GM12878 (cell line): ENCODE results near the gene ITPKB. TPM values are rescaled to one million over a fixed set of nuclear protein-coding genes. Genes with fewer than 3 reads are reported as not detected.

ENCODE experiments used
- ATAC-seq: fragments of 200-7000 bp; cut with Tn5 transposase; 3 replicates; pipeline ENCODE4 v1.9.1; 2020; ENCODE audit warnings: mild to moderate bottlenecking, moderate library complexity
- BruUV-seq: library from RNA; stranded (reverse); fragments of 400-500 nt; replicated peaks from 2 replicates; lab custom pipeline; 2021; lab: Mats Ljungman, UMichigan
- CTCF ChIA-PET: fragments of 300-600 bp; sonication (Branson Sonifier 250); formaldehyde crosslinking; extraction: SDS; loops from one replicate; lab custom pipeline; 2021; ENCODE audit warnings: inconsistent platforms; lab: Yijun Ruan, JAX
- POLR2A ChIA-PET: fragments of 350-600 bp; formaldehyde crosslinking; extraction: SDS; loops from one replicate; lab custom pipeline; 2021; ENCODE audit warnings: inconsistent platforms; lab: Charles Lee
- RAD21 ChIA-PET: fragments of 300-600 bp; sonication (Branson Sonifier 250); formaldehyde crosslinking; loops from one replicate; lab custom pipeline; 2023; ENCODE audit warnings: antibody characterized with exemption; ENCODE audit not compliant: unreplicated experiment; lab: Charles Lee
- SMC1A ChIA-PET: fragments of 300-600 bp; sonication (Branson Sonifier 250); formaldehyde crosslinking; loops from one replicate; lab custom pipeline; 2023; ENCODE audit not compliant: unreplicated experiment, uncharacterized antibody; lab: Charles Lee
- DNase-seq: peaks from one replicate; pipeline ENCODE4 v3.0.0-alpha.2; 2011; ENCODE audit warnings: low read depth, low spot score
- FAIRE-seq: peaks from 3 replicates; lab custom pipeline; 2011; peaks lifted over from hg19 to GRCh38; lab: Jason Lieb, UNC
- H2AFZ ChIP-seq: 2 replicates; pipeline ENCODE4 v1.6.0; 2011; ENCODE audit warnings: low read depth, low read length, control low read depth; ENCODE audit not compliant: control insufficient read depth
- H3K27ac ChIP-seq: 2 replicates; pipeline ENCODE4 v1.5.1; 2011; ENCODE audit warnings: control low read depth; ENCODE audit not compliant: control insufficient read depth, insufficient read depth
- H3K27me3 ChIP-seq, 2 experiments: replicated peaks in 1 of 2; 2 replicates each; pipeline versions ENCODE4 v1.6.0 to v1.6.1; 2011; ENCODE audit warnings: low read length in 1 of 2; ENCODE audit not compliant: control insufficient read depth in 2 of 2, insufficient read depth in 2 of 2
- H3K36me3 ChIP-seq, 2 experiments: 2 replicates each; pipeline ENCODE4 v1.5.1; 2011; ENCODE audit warnings: low read length in 1 of 2; ENCODE audit not compliant: control insufficient read depth in 2 of 2, insufficient read depth in 2 of 2
- H3K4me1 ChIP-seq: 2 replicates; pipeline ENCODE4 v1.6.1; 2011; ENCODE audit warnings: mild to moderate bottlenecking, low read length, moderate library complexity, mixed read lengths; ENCODE audit not compliant: control insufficient read depth, insufficient read depth
- H3K4me2 ChIP-seq: 2 replicates; pipeline ENCODE4 v1.6.0; 2011; ENCODE audit warnings: control low read depth; ENCODE audit not compliant: control insufficient read depth, insufficient read depth
- H3K4me3 ChIP-seq: fragments of 200-600 bp; sonication (generic); 2 replicates; pipeline ENCODE4 v1.5.1; 2016
- H3K79me2 ChIP-seq: 2 replicates; pipeline ENCODE4 v1.6.0; 2011; ENCODE audit warnings: low read length; ENCODE audit not compliant: control insufficient read depth, insufficient read depth
- H3K9ac ChIP-seq: 2 replicates; pipeline ENCODE4 v1.8.0; 2011; ENCODE audit warnings: low read length, control low read depth, mixed read lengths; ENCODE audit not compliant: control insufficient read depth, insufficient read depth
- H3K9me3 ChIP-seq: replicated peaks from 3 replicates; pipeline ENCODE4 v1.5.1; 2011; ENCODE audit warnings: mild to moderate bottlenecking, low read length; ENCODE audit not compliant: control insufficient read depth, insufficient read depth
- H4K20me1 ChIP-seq: 2 replicates; pipeline ENCODE4 v1.6.0; 2011; ENCODE audit not compliant: control insufficient read depth, insufficient read depth
- ASH2L ChIP-seq: fragments of 300-600, 200-600 bp; sonication (generic); IDR thresholded peaks from 2 replicates; pipeline ENCODE4 v1.6.1; 2017; ENCODE audit warnings: low read depth, mild to moderate bottlenecking, borderline replicate concordance
- FOS ChIP-seq: IDR thresholded peaks from 3 replicates; pipeline ENCODE4 v1.6.1; 2011; ENCODE audit warnings: borderline replicate concordance; ENCODE audit not compliant: insufficient read length; ENCODE audit errors: extremely low read depth
- GABPA ChIP-seq: IDR thresholded peaks from 2 replicates; pipeline ENCODE4 v1.6.1; 2014; ENCODE audit warnings: antibody characterized with exemption, low read depth, mild to moderate bottlenecking, inconsistent platforms
- JUNB ChIP-seq: IDR thresholded peaks from 2 replicates; pipeline ENCODE4 v1.6.1; 2016; ENCODE audit warnings: antibody characterized with exemption, mild to moderate bottlenecking
- MEF2A ChIP-seq: IDR thresholded peaks from 2 replicates; pipeline ENCODE4 v1.6.1; 2011; ENCODE audit warnings: low read depth, mild to moderate bottlenecking, low read length, moderate library complexity; ENCODE audit not compliant: insufficient read depth
- NBN ChIP-seq: fragments of 450-650 bp; IDR thresholded peaks from 2 replicates; pipeline ENCODE4 v1.6.1; 2016
- NFYB ChIP-seq: IDR thresholded peaks from 2 replicates; pipeline ENCODE4 v1.6.1; 2011; ENCODE audit warnings: low read depth, mild to moderate bottlenecking, low read length, improper control_type of control experiment, moderate library complexity; ENCODE audit not compliant: insufficient read depth
- RAD51 ChIP-seq: fragments of 450-650 bp; IDR thresholded peaks from 2 replicates; pipeline ENCODE4 v1.6.1; 2016; ENCODE audit warnings: moderate library complexity, mild to moderate bottlenecking, inconsistent platforms
- SMAD1 ChIP-seq: fragments of 450-650 bp; IDR thresholded peaks from 2 replicates; pipeline ENCODE4 v1.6.1; 2018; ENCODE audit warnings: mild to moderate bottlenecking, low read depth; ENCODE audit not compliant: partially characterized antibody
- SMAD5 ChIP-seq: IDR thresholded peaks from 2 replicates; pipeline ENCODE4 v1.6.1; 2016; ENCODE audit warnings: antibody characterized with exemption, low read depth
- STAT3 ChIP-seq: IDR thresholded peaks from 2 replicates; pipeline ENCODE4 v1.6.1; 2011; ENCODE audit warnings: low read depth, low read length, improper control_type of control experiment
- TCF12 ChIP-seq: IDR thresholded peaks from 2 replicates; pipeline ENCODE4 v1.6.1; 2011; ENCODE audit warnings: low read depth, mild to moderate bottlenecking, low read length
- USF2 ChIP-seq: IDR thresholded peaks from 2 replicates; pipeline ENCODE4 v1.6.1; 2011; ENCODE audit warnings: low read depth, low read length, improper control_type of control experiment, borderline replicate concordance
- ZBTB11 ChIP-seq: fragments of 450-650 bp; formaldehyde crosslinking; IDR thresholded peaks from 2 replicates; pipeline ENCODE4 v1.5.0; 2022; ENCODE audit warnings: mild to moderate bottlenecking, missing genetic modification characterization
- ZNF217 ChIP-seq: fragments of 450-650 bp; IDR thresholded peaks from 2 replicates; pipeline ENCODE4 v1.6.1; 2017; ENCODE audit warnings: antibody characterized with exemption, mild to moderate bottlenecking
- ZNF384 ChIP-seq: IDR thresholded peaks from 2 replicates; pipeline ENCODE4 v1.6.1; 2012; ENCODE audit warnings: low read depth, mild to moderate bottlenecking, low read length, improper control_type of control experiment, borderline replicate concordance
- ZNF622 ChIP-seq: fragments of 450-650 bp; IDR thresholded peaks from 2 replicates; pipeline ENCODE4 v1.6.1; 2017; ENCODE audit warnings: mild to moderate bottlenecking, inconsistent platforms
- WGBS: methylation state at CpG from one replicate; pipeline ENCODE4 v1.1.6; 2016; ENCODE audit warnings: low lambda C conversion rate; ENCODE audit not compliant: insufficient replicate concordance, insufficient coverage; ENCODE audit errors: missing lambda C conversion rate; 5-methylcytosine and 5-hydroxymethylcytosine counted together
- in situ Hi-C: fragments of 300-500 bp; cut with MboI; formaldehyde crosslinking; loops from 9 replicates; pipeline ENCODE4 v1.14.3; 2018; ENCODE audit warnings: mixed read lengths
- intact Hi-C: fragments of 100-400 bp; cut with micrococcal nuclease; formaldehyde crosslinking; loops from one replicate; pipeline ENCODE4 v1.14.2; 2022; ENCODE audit not compliant: unreplicated experiment
- polyA plus RNA-seq, 11 experiments: library from polyadenylated mRNA; depleted of rRNA in 4 of 11; unstranded in 6 of 11; stranded (reverse) in 5 of 11; fragments of >200 nt; fragmentation: Nextera tagmentation in 4 of 11; fragmentation: Illumina TruSeq in 1 of 11; extraction: Ambion mirVana in 4 of 11; extraction: Trizol in 1 of 11; gene quantifications; 1 replicate in 1 of 11; 2 replicates in 10 of 11; pipeline versions ENCODE4 v1.2.1 to v1.2.3, GENCODE V29; 2011 to 2016; ENCODE audit warnings: inconsistent platforms in 2 of 11, missing spikeins in 2 of 11, low read depth in 1 of 11
- total RNA-seq, 4 experiments: library from RNA; depleted of rRNA in 3 of 4; stranded (reverse); fragments of >200 nt in 3 of 4; fragmentation: Illumina TruSeq in 1 of 4; extraction: Trizol in 1 of 4; gene quantifications; 2 replicates each; pipeline versions ENCODE4 v1.2.1 to v1.2.3, GENCODE V29; 2013 to 2021

ITPKB gene
- total and polyA plus RNA-seq, 10 of the 15 experiments (the other 5 are each of a cell fraction or from before 2014, with no cell fraction given), result 1.3 to 38.7 (median 12.9) TPM

DNA sequence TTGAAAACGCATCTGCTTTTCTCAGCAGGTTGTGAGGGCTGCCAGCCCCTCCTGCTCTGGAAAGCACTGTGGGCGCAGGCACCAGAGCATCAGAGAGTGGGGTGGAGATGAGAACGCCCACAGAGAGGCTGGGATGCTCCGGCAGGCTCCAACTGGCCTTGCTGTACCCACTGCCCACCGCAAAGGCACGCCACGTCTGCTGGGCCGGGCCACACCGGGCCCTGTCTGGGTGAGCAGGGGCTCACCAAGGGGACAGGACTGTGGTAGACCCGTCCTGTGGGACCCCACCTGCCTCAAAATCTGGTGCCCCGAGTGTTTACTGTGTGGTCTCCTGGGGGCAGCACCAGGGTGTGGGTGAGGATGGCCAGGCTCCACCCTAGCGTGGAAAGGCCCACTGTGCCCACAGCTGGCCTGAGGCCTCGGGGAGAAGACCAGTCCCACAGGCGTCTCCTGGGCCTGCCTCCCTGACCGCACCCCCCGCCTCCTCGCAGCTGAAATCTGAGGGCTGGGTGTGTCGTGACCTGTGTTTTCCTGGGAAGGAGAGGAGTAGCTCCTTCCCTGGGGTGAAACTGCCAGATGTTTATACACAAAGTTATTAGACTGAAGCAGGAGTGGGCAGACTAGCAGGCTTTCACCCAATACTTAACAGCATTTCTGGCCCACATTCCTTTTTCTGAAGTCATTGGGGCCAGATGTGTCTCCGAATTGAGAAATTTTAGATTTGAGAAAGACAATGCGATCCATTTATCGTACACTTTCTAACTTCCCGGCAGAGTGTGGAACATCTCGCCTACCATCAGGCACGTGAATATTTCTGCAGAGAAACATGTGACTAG lies 136.7 kb downstream of the ITPKB start:
- ChIA-PET CTCF (interaction anchor here (0.7 to 1.5 kb wide), 4 partner anchors 10 to 177 kb away, joined by 3 to 4 read pairs (median 4); partner anchors contain the start of gene STUM), SMC1A (interaction anchor here (1.3 kb wide), 1 partner anchor 177 kb away, joined by 5 read pairs; no protein-coding TSS in a partner anchor), POLR2A (no interaction called here), RAD21 (no interaction called here)
- DNase-seq (no peak), FAIRE-seq (no peak), ATAC-seq (no peak)
- H4K20me1 ChIP-seq, result no peaks in the 10 kb centered on the region; the same call in 1 of the 2 replicates
- no peak overlapping the region for H3K4me3 ChIP-seq
- no peaks in the 10 kb centered on the region for H3K36me3 ChIP-seq
- H2AFZ ChIP-seq, result no peak overlapping the region
- no peaks in the 10 kb centered on the region; the same call in 2 of the 3 replicates for H3K9me3 ChIP-seq
- no TSS peak for BruUV-seq
- no peak overlapping the region for H3K27ac ChIP-seq
- intact Hi-C loops, result loop anchor here (1.0 to 10.0 kb wide), 2 partner anchors 178 to 478 kb away; no protein-coding TSS in a partner anchor
- H3K4me2 ChIP-seq, result no peak overlapping the region
- in situ Hi-C loops, result no loop called here
- no peaks in the 10 kb centered on the region for H3K79me2 ChIP-seq
- H3K9ac ChIP-seq, result no peak overlapping the region
- 53% methylated on average over 24 of the region's 24 CpGs for WGBS
- peaks cover 0 to 4% of the 10 kb centered on the region in 2 experiments; a peak in 3 of 4 replicates for H3K27me3 ChIP-seq
- no peaks in the 10 kb centered on the region for H3K4me1 ChIP-seq
- TF ChIP-seq GABPA, result no peak
- no peak for TF ChIP-seq TCF12
- TF ChIP-seq ZBTB11 (CRISPR knock-in tag), result no peak
- TF ChIP-seq ZNF217, result no peak
- TF ChIP-seq SMAD1, result no peak
- TF ChIP-seq FOS, result no peak
- TF ChIP-seq ZNF384, result no peak
- no peak for TF ChIP-seq RAD51
- no peak for TF ChIP-seq SMAD5
- no peak for TF ChIP-seq USF2
- TF ChIP-seq ZNF622, result no peak
- no peak for TF ChIP-seq NBN
- no peak for TF ChIP-seq MEF2A
- no peak for TF ChIP-seq STAT3
- no peak for TF ChIP-seq ASH2L
- TF ChIP-seq NFYB, result no peak
- no peak for TF ChIP-seq JUNB
